Testis (tissue), 3 donors: ENCODE measurements around the gene NOS1. TPM values are rescaled to one million over a fixed set of nuclear protein-coding genes. Genes with fewer than 3 reads are reported as not detected.

Experiments used
- DNase-seq: peaks from one replicate; pipeline ENCODE4 v3.0.0-alpha.2; 2019
- H3K27ac ChIP-seq, 2 donors: fragments of 200-600 bp; sonication (generic); one replicate each; pipeline ENCODE4 v1.5.1; 2019
- H3K27me3 ChIP-seq: fragments of 200-600 bp; sonication (generic); one replicate; pipeline ENCODE4 v1.5.1; 2019
- H3K36me3 ChIP-seq: fragments of 200-600 bp; sonication (generic); one replicate; pipeline ENCODE4 v1.5.1; 2017; ENCODE audit warnings: low read depth; ENCODE audit errors: missing control alignments
- H3K4me1 ChIP-seq: fragments of 200-600 bp; sonication (generic); one replicate; pipeline ENCODE4 v1.5.1; 2019
- H3K4me3 ChIP-seq, 2 donors: fragments of 200-600 bp; sonication (generic); one replicate each; pipeline ENCODE4 v1.5.1; 2017 to 2019
- H3K9me3 ChIP-seq: fragments of 200-600 bp; sonication (generic); one replicate; pipeline ENCODE4 v1.5.1; 2017
- CTCF ChIP-seq, 3 experiments: fragments of 450-650 bp in 2 of 3; fragments of 200-600 bp in 1 of 3; sonication (generic) in 1 of 3; IDR thresholded peaks; one replicate each; pipeline ENCODE4 v1.5.1; 2016 to 2019; ENCODE audit warnings: antibody characterized with exemption in 3 of 3, mild to moderate bottlenecking in 2 of 3, moderate library complexity in 1 of 3
- POLR2A ChIP-seq: fragments of 450-650 bp; IDR thresholded peaks from one replicate; pipeline ENCODE4 v1.6.1; 2017; ENCODE audit warnings: antibody characterized with exemption, mild to moderate bottlenecking, moderate library complexity
- WGBS, 2 donors: methylation state at CpG; one replicate each; pipeline ENCODE4 v1.1.5; 2018; 5-methylcytosine and 5-hydroxymethylcytosine counted together
- intact Hi-C: fragments of 100-400 bp; cut with DNase I; formaldehyde crosslinking; loops from one replicate; pipeline ENCODE4 v1.15.1; 2023; ENCODE audit warnings: low total_unique reads
- polyA plus RNA-seq: library from polyadenylated mRNA; stranded (reverse); fragments of 350-450 nt; fragmentation: Illumina TruSeq; extraction: RNeasy Lipid Tissue Mini Kit (QIAGEN cat#74804); gene quantifications from one replicate; pipeline ENCODE4 v1.2.3, GENCODE V29; 2014; ENCODE audit warnings: low read depth, low replicate concordance; ENCODE audit not compliant: insufficient read depth
- total RNA-seq, 2 donors: library from RNA; depleted of rRNA; stranded (reverse); fragments of >200 nt; gene quantifications; one replicate each; pipeline ENCODE4 v1.2.3, GENCODE V29; 2016

The NOS1 gene
- total and polyA plus RNA-seq, 3 donors from 2014 or later, result 1.5 to 3.8 (median 3.1) TPM

DNA sequence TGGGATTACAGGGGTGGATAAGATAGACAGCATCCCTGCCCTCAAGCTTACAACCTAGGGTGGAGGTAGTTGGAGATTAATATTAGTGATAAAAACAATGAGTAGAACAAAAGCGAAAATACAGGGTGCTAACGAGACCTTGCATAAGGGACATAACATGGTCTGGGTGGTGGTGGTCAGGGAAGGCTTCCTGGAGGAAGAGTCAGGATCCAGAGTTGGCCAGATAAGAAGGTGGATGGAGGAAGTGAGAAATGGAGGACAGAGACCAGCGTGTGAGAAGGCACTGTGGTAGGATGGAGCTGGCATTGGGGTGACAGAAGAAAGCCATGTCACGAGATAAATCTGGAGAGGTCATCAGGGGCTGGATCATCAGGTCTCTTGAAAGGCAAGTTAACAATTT is 19.2 kb downstream of the NOS1 start:
- Histone ChIP-seq H3K4me3 (no peak overlapping the region), H3K36me3 (no peaks in the 10 kb centered on the region), H3K4me1 (no peaks in the 10 kb centered on the region), H3K27ac (no peak overlapping the region), H3K27me3 (no peaks in the 10 kb centered on the region), H3K9me3 (no peaks in the 10 kb centered on the region)
- DNase-seq, result no peak
- intact Hi-C loops, result no loop called here
- WGBS, 2 donors, result 92 to 95% methylated on average over 4 of the region's 4 CpGs
- TF ChIP-seq CTCF (IDR thresholded peaks at IDR 0.05) (no peak), POLR2A (no peak)

DNA sequence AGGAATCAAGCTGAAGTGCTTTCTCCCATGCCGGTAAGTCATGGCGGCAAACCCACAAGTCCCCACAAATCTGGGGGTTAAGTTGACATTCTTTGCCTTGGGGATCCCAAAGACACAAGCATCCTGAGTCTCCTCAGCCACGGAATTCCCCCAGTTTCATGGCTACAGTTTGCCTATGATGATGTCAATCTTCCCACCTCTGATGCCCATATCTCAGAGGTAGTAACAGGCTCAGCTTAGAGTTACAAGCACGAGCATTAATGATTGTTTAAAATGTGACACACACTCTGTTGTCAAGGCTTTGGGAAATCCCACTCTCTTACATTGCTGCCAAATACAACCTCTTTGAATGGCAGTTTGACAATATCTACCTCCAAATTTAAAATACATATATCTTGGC is 22.3 kb downstream of the NOS1 start:
- H3K36me3 ChIP-seq, result no peaks in the 10 kb centered on the region
- intact Hi-C loops, result no loop called here
- no peaks in the 10 kb centered on the region for H3K27me3 ChIP-seq
- H3K4me1 ChIP-seq, result no peaks in the 10 kb centered on the region
- H3K27ac ChIP-seq, result no peak overlapping the region
- DNase-seq, result no peak
- no peak for TF ChIP-seq CTCF (IDR thresholded peaks at IDR 0.05)
- no peak for TF ChIP-seq POLR2A
- H3K9me3 ChIP-seq, result no peaks in the 10 kb centered on the region
- H3K4me3 ChIP-seq, result no peak overlapping the region
- 48 to 60% methylated on average over 4 of the region's 4 CpGs for WGBS, 2 donors

- Histone ChIP-seq H3K4me3 (no peak overlapping the region), H3K36me3 (no peaks in the 10 kb centered on the region), H3K4me1 (no peaks in the 10 kb centered on the region), H3K27ac (no peak overlapping the region), H3K9me3 (no peaks in the 10 kb centered on the region), H3K27me3 (no peaks in the 10 kb centered on the region)
- WGBS, 2 donors, result 41 to 54% methylated on average over 21 of the region's 21 CpGs
- DNase-seq, result no peak
- TF ChIP-seq CTCF (IDR thresholded peaks at IDR 0.05), result no peak
- TF ChIP-seq POLR2A, result no peak
- intact Hi-C loops, result no loop called here
Measured at GRCh38 chr12:117334855-117335587, 26.4 kb downstream of the NOS1 start.

DNA sequence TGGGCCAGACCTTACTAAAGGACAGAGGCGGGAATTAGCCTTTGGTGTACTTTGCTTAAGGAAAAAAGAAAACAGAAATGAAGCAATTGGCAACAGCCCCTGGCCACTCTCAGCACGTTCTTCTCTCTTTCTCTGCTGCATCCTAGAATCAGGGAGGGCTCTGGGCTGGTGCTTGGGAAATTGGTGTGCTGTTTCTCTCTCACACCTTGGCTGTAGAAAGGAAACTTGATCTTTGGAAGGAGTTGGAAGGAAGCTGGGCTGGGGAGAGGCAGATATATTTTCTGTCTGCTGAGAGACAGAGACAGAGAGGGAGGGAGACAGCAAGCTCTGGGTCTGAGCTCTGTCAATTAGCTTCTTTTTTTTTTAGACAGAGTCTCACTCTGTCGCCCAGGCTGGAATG is 27.4 kb downstream of the NOS1 start:
- Histone ChIP-seq H3K4me3 (no peak overlapping the region), H3K4me1 (no peaks in the 10 kb centered on the region), H3K36me3 (no peaks in the 10 kb centered on the region), H3K9me3 (no peaks in the 10 kb centered on the region), H3K27me3 (no peaks in the 10 kb centered on the region), H3K27ac (no peak overlapping the region)
- TF ChIP-seq CTCF (IDR thresholded peaks at IDR 0.05) (no peak), POLR2A (no peak)
- 31 to 38% methylated on average over 3 of the region's 3 CpGs for WGBS, 2 donors
- no peak for DNase-seq
- intact Hi-C loops, result no loop called here

DNA sequence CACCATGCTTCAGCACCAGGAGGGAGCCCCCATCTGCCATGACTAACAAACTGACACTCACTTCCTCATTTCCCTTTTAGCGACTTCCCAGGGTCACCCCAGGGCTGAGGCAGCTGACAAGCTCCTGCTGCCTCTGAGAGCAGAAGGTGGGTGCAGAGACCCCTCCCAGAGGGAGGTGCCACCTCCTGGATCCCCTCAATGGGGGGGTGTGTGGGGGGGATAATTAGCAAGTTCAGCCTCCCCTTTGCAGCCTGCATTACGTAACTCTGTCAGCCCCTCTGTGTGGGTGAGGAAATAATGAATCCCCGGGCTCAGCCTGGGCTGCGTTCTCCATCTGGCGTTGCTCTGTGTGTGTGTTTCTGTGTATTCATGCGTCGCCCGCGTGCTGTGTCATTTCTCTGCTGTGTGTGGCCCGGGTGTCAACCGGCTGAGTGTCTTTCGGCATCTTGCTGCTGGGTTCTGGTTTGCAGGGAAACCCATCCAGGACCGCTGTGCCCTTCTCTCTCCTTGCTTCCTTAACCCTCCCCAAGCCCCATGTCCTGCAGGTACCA is 28.0 kb downstream of the NOS1 start:
- H3K27ac ChIP-seq, result no peak overlapping the region
- WGBS, 2 donors, result 35 to 55% methylated on average over 13 of the region's 13 CpGs
- H3K27me3 ChIP-seq, result no peaks in the 10 kb centered on the region
- H3K4me1 ChIP-seq, result no peaks in the 10 kb centered on the region
- H3K36me3 ChIP-seq, result no peaks in the 10 kb centered on the region
- H3K4me3 ChIP-seq, result no peak overlapping the region
- TF ChIP-seq POLR2A (no peak), CTCF (IDR thresholded peaks at IDR 0.05) (no peak)
- H3K9me3 ChIP-seq, result no peaks in the 10 kb centered on the region
- no peak for DNase-seq
- intact Hi-C loops, result no loop called here
